Neutrophil (primary cell): ENCODE data around the gene PTPRN2.

Experiments
- H3K27ac ChIP-seq: fragments of 200-600 bp; sonication (generic); 2 replicates; pipeline ENCODE4 v1.5.1; 2016; ENCODE audit warnings: mild to moderate bottlenecking, moderate library complexity
- H3K27me3 ChIP-seq: fragments of 200-600 bp; sonication (generic); 2 replicates; pipeline ENCODE4 v1.6.0; 2016; ENCODE audit warnings: mild to moderate bottlenecking
- H3K36me3 ChIP-seq: fragments of 200-600 bp; sonication (generic); 2 replicates; pipeline ENCODE4 v1.5.1; 2017
- H3K4me1 ChIP-seq, 2 experiments: fragments of 200-600 bp in 1 of 2; sonication (generic) in 1 of 2; 1 replicate in 1 of 2; 2 replicates in 1 of 2; pipeline versions ENCODE4 v1.5.1 to v1.6.1; 2013 to 2016; ENCODE audit warnings: low read depth in 1 of 2, low read length in 1 of 2, mild to moderate bottlenecking in 1 of 2, moderate library complexity in 1 of 2; ENCODE audit not compliant: control insufficient read depth in 1 of 2, insufficient read depth in 1 of 2
- H3K4me3 ChIP-seq, 2 experiments: fragments of 200-600 bp in 1 of 2; sonication (generic) in 1 of 2; 1 replicate in 1 of 2; 2 replicates in 1 of 2; pipeline ENCODE4 v1.5.1; 2013 to 2016; ENCODE audit warnings: low read depth in 1 of 2, low read length in 1 of 2, mild to moderate bottlenecking in 1 of 2, moderate library complexity in 1 of 2
- H3K9me3 ChIP-seq: fragments of 200-600 bp; sonication (generic); 2 replicates; pipeline ENCODE4 v1.5.1; 2016
- CTCF ChIP-seq: fragments of 200-600 bp; sonication (generic); IDR thresholded peaks from 2 replicates; pipeline ENCODE4 v1.5.1; 2016; ENCODE audit warnings: antibody characterized with exemption

PTPRN2 gene

DNA sequence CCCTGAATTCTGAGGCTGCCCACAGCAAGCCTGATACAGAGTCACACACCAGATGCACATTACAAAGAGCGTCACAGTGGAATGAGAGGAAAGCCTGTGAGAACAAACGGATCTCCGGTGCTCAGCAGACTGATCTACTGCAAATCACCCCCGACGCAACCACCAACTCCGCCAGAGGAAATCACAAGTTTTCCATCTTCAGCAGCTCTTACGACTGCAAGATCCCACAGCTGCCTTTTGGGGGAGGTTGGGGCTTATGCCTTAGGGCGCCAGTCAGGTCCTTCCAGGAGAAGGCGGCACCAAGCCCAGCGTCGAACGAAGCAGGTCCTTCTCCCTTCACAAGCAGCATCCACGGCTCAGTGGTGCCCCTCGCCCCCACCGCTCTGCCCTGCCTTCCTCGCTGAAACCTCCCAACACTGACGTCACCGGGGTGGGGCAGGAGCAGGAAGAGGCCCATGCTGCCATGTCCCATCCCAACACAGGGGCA, 32.5 kb downstream of the PTPRN2 start:
- H3K9me3 ChIP-seq, result no peaks in the 10 kb centered on the region
- no peaks in the 10 kb centered on the region for H3K4me1 ChIP-seq
- TF ChIP-seq CTCF, result no peak
- no peak overlapping the region for H3K27ac ChIP-seq
- H3K27me3 ChIP-seq, result no peaks in the 10 kb centered on the region
- no peaks in the 10 kb centered on the region for H3K36me3 ChIP-seq
- no peak overlapping the region for H3K4me3 ChIP-seq

DNA sequence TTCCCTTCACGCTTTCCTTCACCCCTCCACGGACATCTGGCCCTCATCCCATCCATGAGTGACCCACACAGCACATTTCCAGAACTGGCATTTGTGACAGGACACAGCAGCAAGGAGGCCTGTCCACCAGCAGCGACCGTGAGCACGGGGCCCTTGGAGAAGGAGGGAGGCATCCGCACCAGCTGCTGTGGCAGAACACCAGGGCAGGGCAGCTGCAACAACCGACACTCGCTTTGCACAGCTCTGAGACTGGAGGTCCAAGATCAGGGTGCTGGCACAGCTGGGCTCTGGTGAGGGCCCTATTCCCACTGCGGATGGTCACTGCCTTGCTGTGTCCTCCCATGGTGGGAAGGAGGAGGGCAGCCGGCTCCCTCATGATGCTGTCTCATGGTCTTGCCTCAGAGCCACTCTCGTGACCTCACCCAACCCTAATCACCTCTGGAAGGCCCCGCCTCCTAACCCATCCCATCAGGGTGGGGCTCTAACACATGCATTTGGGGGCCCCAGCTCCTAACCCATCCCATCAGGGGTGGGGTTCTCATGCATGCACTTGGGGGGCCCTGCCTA, 36.7 kb downstream of the PTPRN2 start:
- Histone ChIP-seq H3K27ac (no peak overlapping the region), H3K9me3 (no peaks in the 10 kb centered on the region), H3K4me3 (no peak overlapping the region), H3K4me1 (no peaks in the 10 kb centered on the region), H3K36me3 (no peaks in the 10 kb centered on the region), H3K27me3 (no peaks in the 10 kb centered on the region)
- TF ChIP-seq CTCF, result no peak

GRCh38 chr7:158550394-158550700, 37.3 kb downstream of the PTPRN2 start:
- Histone ChIP-seq H3K9me3 (no peaks in the 10 kb centered on the region), H3K4me3 (no peak overlapping the region)
- TF ChIP-seq CTCF, result no peak

GRCh38 chr7:158549616-158550393, 37.8 kb downstream of the PTPRN2 start:
- no peaks in the 10 kb centered on the region for H3K36me3 ChIP-seq
- H3K4me1 ChIP-seq, result no peaks in the 10 kb centered on the region
- H3K4me3 ChIP-seq, result no peak overlapping the region
- no peak for TF ChIP-seq CTCF
- no peak overlapping the region for H3K27ac ChIP-seq
- no peaks in the 10 kb centered on the region for H3K9me3 ChIP-seq
- H3K27me3 ChIP-seq, result no peaks in the 10 kb centered on the region

More at GRCh38 chr7:158550394-158550700, 37.3 kb downstream of the PTPRN2 start:
- H3K27ac ChIP-seq, result no peak overlapping the region
- no peaks in the 10 kb centered on the region for H3K36me3 ChIP-seq
- H3K4me1 ChIP-seq, result no peaks in the 10 kb centered on the region
- no peaks in the 10 kb centered on the region for H3K27me3 ChIP-seq

DNA sequence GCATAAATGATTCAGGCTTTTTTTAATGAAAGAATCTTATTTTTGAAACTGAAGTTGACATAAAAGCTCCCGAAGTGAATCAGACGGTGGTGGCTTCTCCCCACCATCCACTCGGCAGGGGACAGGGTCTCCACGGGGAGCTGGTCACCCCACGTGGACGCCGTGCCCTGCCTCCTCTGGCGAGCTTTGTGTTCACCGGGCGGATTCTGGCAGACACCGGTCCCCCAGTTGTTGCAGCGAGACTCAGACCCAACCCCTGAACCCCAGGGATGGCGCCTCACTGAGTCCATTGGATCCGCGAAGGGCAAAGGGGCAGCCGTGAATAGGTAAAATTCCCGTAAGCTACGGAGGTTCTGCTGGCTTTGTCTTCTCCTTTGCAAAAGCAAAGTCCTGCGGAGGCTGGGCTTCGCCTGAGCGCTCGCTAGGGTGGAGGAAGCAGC, 38.4 kb downstream of the PTPRN2 start:
- no peak overlapping the region for H3K4me3 ChIP-seq
- no peaks in the 10 kb centered on the region for H3K36me3 ChIP-seq
- TF ChIP-seq CTCF, result no peak
- H3K4me1 ChIP-seq, result no peaks in the 10 kb centered on the region
- H3K9me3 ChIP-seq, result no peaks in the 10 kb centered on the region
- H3K27me3 ChIP-seq, result no peaks in the 10 kb centered on the region
- H3K27ac ChIP-seq, result no peak overlapping the region
